Activated CD4-positive, alpha-beta T cell treated with anti-CD3 and anti-CD28 coated beads, Interleukin-2, Interleukin-4, amounts not matched to agents 100 ng/mL and 50 ng/mL, durations not matched to agents 16 hours and 8 hours (primary cell): ENCODE measurements around the gene FAM171A1.

ENCODE experiments used
- DNase-seq: peaks from one replicate; pipeline ENCODE4 v3.0.0-alpha.2; 2020; ENCODE audit warnings: low spot score

The FAM171A1 gene

GRCh38 chr10:15168786-15169554 is 202.1 kb downstream of the FAM171A1 start:
- DNase-seq: peak; percentile 98

DNA sequence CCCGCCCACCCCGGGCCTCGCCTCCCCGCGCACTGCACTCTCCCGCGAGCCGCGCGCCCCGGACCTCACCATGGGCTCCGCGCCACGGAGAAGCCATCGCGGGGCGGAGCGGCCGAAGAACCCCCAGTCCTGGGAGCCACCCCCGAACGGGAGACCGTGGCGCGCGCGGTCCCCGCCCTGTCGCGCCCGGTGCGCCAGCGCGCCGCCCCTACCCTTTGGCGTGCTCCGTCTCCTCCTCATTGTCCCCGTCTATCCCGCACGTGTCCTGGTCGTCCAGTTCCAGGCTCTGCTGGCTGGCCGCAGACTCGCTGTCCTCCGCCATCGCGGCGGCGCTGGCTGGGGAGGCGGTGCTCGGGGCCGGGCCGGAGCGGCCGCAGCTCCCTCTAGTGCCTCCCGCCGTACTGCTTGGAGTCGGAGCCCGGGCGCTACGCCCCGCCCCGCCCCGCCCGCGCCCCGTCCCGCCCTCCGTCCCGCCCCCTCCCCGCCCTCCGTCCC is 202.8 kb downstream of the FAM171A1 start, which contains the start of gene NMT2:
TSS of gene NMT2 (minus strand) at position 403 of the 495 bp plus-strand sequence. CDS start at position 322, 81 bp downstream.
- no peak for DNase-seq

DNA sequence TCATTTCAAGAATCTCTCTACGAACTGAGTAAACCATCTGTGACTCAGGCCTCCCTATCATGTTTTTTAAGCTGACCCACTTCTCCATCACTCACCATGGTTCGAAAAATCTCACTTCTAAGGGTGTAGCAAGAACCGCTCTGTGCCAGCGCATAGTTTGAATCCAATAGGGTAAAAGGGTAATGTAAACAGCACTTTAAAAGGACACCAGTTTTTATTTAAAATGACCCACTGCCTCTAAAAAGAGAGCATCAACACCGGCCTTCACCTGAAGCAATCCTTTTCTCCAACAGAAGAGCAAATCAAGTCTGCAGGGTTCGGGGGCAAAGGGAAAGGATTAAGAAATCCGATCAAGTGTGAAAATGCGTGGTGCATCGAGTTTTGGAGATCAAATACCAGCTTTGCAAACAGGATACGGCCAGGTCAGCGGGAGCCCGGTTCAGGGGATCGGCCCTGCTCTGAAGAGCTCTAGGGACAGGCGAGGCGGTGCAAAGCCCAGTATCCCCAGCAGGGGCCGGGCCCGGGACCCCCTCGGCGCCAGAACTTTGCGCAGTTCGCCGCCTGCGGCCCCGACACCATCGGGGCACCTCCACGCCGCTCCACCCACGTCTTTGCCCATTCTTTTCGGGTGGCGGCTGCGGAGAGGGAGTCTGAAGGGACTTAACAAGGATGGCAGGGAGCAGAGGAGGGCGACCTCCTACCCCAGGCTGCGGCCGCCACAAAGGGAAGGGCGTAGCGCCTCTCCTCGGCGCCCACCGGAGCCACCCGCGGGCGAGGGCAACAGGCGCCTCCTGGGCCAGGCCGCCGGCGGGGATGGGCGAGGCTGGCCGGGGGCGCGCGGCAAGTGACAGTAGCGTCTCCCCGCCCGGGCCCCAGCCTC is 203.4 kb downstream of the FAM171A1 start:
- DNase-seq: peak; percentile 68

DNA sequence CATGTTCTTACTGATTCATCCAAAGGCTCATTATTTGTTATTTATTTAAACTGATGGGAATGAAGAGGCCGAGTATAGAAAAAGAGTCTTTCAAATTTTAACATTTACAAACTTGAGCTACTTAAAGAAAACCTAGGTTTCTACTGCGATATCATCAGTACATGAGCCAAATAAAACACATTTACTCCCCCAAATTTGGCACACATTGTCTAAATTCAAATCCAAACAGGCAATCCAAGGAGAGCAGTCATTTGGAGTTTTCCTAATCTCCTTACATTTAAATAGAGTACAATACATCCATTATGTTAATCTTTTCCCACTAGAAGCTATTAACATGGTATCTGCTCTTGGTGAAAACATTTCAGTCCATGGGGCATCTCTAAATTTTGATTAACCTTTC is 204.8 kb downstream of the FAM171A1 start:
- no peak for DNase-seq

- no peak for DNase-seq
Observed at GRCh38 chr10:15163253-15163828, 207.7 kb downstream of the FAM171A1 start.
